Left renal cortex interstitium (tissue), 4 donors: ENCODE measurements around the gene GFI1. TPM values are rescaled to one million over a fixed set of nuclear protein-coding genes. Genes with fewer than 3 reads are reported as not detected.

Experiments
- polyA plus RNA-seq, 4 donors: library from polyadenylated mRNA; unstranded; fragments of 120-200 nt; gene quantifications; one replicate each; pipeline ENCODE4 v1.2.1, GENCODE V29; 2013; ENCODE audit not compliant: insufficient read length in 4 of 4

Gene GFI1
- polyA plus RNA-seq, 4 donors = 0.13 to 0.47 (median 0.26) TPM

Other genes with a start within 250 kb of the GFI1 start
- 10 to 100 TPM; 17.4 to 34.6 (median 22.3) TPM for gene GLMN, start 187.9 kb downstream of the GFI1 start, polyA plus RNA-seq
- gene RPAP2, start 187.9 kb downstream of the GFI1 start, polyA plus RNA-seq = 10 to 100 TPM; 27.7 to 34.7 (median 30.6) TPM